ENCODE data around the gene GTF2F2.
A peak's percentile ranks its signal among the peaks of the same experiment; 100 is the strongest.

Gene GTF2F2

GRCh38 chr13:45280011-45280410, 159.7 kb downstream of the GTF2F2 start:
- no peak for DNase-seq (ENCODE audit: extremely low read depth, low read depth)
- no peak for TF ChIP-seq CTCF (IDR thresholded peaks at IDR 0.05; ENCODE audit: low read depth, low read length)

DNA sequence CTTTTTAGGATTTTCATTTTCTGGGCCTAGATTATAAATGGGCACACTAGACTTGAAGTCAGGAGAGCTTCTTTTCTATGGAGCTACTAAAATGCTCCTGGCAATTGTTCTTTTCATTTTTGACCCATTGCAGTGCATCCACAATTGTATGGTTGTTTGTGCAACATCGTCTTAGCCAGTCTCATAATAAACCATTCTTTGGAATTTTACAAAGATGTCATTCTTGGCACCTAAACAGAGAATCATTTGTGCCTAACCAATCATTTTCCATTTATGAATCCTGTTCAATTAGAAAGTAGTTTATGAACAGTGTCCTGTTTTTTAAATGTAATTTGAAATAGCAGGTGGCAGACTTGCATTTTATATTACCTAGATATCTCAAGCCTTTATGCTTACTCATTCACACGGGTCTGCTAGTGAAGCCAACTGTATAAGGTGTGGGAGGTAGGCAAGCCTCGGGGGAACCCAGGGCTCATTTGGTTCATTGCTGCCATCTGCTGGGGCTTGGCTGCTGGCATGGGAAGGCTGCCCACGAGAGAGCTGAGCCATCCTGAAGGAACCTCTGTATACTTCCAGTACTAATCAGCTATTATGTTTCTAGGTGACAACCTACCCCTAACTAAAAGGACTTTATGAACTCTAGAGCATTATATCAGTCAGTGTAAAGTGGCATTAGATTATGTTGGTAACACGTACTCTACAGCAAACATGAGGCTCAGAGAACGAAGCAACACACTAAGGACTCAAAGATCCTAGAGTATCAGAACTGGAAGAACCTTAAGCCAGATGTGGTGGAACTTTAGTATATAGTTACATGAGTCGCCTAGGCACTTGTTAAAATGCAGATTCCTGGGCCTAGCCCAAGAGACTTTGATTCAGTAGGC, 160.7 kb downstream of the GTF2F2 start:
- peak; percentile 38 for DNase-seq (ENCODE audit: extremely low read depth, low read depth)

GRCh38 chr13:45282994-45283393, 162.7 kb downstream of the GTF2F2 start:
- no peak for TF ChIP-seq CTCF (IDR thresholded peaks at IDR 0.05; ENCODE audit: low read depth, low read length)
- DNase-seq (ENCODE audit: extremely low read depth, low read depth) = no peak

More for the DNA sequence above, 160.7 kb downstream of the GTF2F2 start:
- peak; percentile 89 for TF ChIP-seq CTCF (IDR thresholded peaks at IDR 0.05; ENCODE audit: low read depth, low read length)

DNA sequence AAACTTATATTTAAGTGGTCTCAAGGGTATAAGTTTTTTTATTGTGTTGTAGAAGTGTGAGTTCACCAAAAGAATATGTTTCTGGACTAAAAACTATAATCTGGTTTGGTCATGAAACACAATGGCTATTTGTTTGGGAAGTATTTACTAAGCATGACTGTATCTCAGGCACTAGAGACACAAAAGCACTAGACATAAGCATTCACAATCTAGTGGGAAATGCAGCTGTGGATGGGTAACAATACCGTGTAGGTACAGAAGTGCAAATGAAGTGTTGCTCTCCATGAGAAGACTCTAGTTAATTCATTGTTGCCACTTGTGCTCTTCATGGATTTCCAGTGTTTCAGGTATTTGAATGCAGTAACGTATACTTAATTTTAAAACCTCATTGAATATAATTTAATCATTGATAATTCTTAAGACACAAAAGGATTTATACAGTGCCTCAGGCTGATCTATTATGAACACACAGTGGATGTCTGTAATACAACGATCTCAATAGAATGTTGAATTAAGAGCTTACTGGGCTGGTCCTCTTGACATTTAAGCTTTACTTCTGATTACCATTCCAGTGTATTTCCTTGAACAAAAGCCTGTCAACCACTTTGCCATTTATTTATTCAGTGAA, 169.7 kb downstream of the GTF2F2 start:
- no peak for TF ChIP-seq CTCF (IDR thresholded peaks at IDR 0.05; ENCODE audit: low read depth, low read length)
- no peak for DNase-seq (ENCODE audit: extremely low read depth, low read depth)

GRCh38 chr13:45292176-45292575, 171.9 kb downstream of the GTF2F2 start:
- TF ChIP-seq CTCF (IDR thresholded peaks at IDR 0.05; ENCODE audit: low read depth, low read length) = no peak
- no peak for DNase-seq (ENCODE audit: extremely low read depth, low read depth)

GRCh38 chr13:45295536-45295935, 175.2 kb downstream of the GTF2F2 start:
- no peak for TF ChIP-seq CTCF (IDR thresholded peaks at IDR 0.05; ENCODE audit: low read depth, low read length)
- DNase-seq (ENCODE audit: extremely low read depth, low read depth) = no peak

GRCh38 chr13:45296259-45296658, 175.9 kb downstream of the GTF2F2 start:
- DNase-seq (ENCODE audit: extremely low read depth, low read depth) = no peak
- TF ChIP-seq CTCF (IDR thresholded peaks at IDR 0.05; ENCODE audit: low read depth, low read length) = no peak
